WTC11 (cell line): ENCODE data around the gene LCN10. TPM values are rescaled to one million over a fixed set of nuclear protein-coding genes. Genes with fewer than 3 reads are reported as not detected.

Experiments
- ATAC-seq: fragments of 200-7000 bp; cut with Tn5 transposase; 2 replicates; pipeline ENCODE4 v1.10.0; 2021; ENCODE audit warnings: mild to moderate bottlenecking, moderate library complexity
- CTCF ChIA-PET: fragments of 300-600 bp; sonication (Branson Sonifier 250); formaldehyde crosslinking; loops from one replicate; lab custom pipeline; 2021; ENCODE audit warnings: antibody characterized with exemption; lab: Charles Lee
- POLR2A ChIA-PET: fragments of 350-600 bp; sonication (Branson Sonifier 250); formaldehyde crosslinking; loops from one replicate; lab custom pipeline; 2021; ENCODE audit warnings: antibody characterized with exemption; lab: Charles Lee
- DNase-seq: peaks from one replicate; pipeline ENCODE4 v3.0.0; 2021; ENCODE audit warnings: low spot score
- H3K27ac Mint-ChIP-seq: 2 replicates; pipeline ENCODE4 v1.8.0; 2021; ENCODE audit warnings: mixed read lengths
- H3K27me3 Mint-ChIP-seq: 2 replicates; pipeline ENCODE4 v1.8.0; 2021; ENCODE audit warnings: low read depth, mild to moderate bottlenecking, moderate library complexity, mixed read lengths
- H3K36me3 Mint-ChIP-seq: 2 replicates; pipeline ENCODE4 v1.8.0; 2021; ENCODE audit warnings: mixed read lengths
- H3K4me1 Mint-ChIP-seq: 2 replicates; pipeline ENCODE4 v1.8.0; 2022; ENCODE audit warnings: mixed read lengths
- H3K4me3 Mint-ChIP-seq: 2 replicates; pipeline ENCODE4 v1.8.0; 2021; ENCODE audit warnings: mild to moderate bottlenecking, moderate library complexity, mixed read lengths
- H3K9me3 Mint-ChIP-seq: 2 replicates; pipeline ENCODE4 v1.8.0; 2021; ENCODE audit warnings: mixed read lengths
- EMX1 ChIP-seq: fragments of 250-450 bp; sonication (Bioruptor Pico); IDR thresholded peaks from 2 replicates; pipeline ENCODE4 v1.8.0; 2021; ENCODE audit warnings: mild to moderate bottlenecking
- ESRRA ChIP-seq: sonication (generic); formaldehyde crosslinking; IDR thresholded peaks from 2 replicates; pipeline ENCODE4 v1.8.1; 2022; ENCODE audit warnings: mild to moderate bottlenecking, missing genetic modification reagents, borderline replicate concordance
- GRHL2 ChIP-seq: fragments of 250-450 bp; sonication (Bioruptor Pico); IDR thresholded peaks from 2 replicates; pipeline ENCODE4 v1.8.0; 2022; ENCODE audit warnings: mild to moderate bottlenecking, moderate library complexity; ENCODE audit not compliant: insufficient replicate concordance, severe bottlenecking
- JAZF1 ChIP-seq: fragments of 250-450 bp; sonication (Bioruptor Pico); IDR thresholded peaks from 2 replicates; pipeline ENCODE4 v1.9.0; 2021; ENCODE audit warnings: moderate library complexity, mild to moderate bottlenecking, inconsistent platforms
- MYBL2 ChIP-seq: sonication (generic); formaldehyde crosslinking; IDR thresholded peaks from 2 replicates; pipeline ENCODE4 v1.8.1; 2023; ENCODE audit warnings: mild to moderate bottlenecking, moderate library complexity, missing genetic modification reagents
- ZNF121 ChIP-seq: sonication (generic); formaldehyde crosslinking; IDR thresholded peaks from 2 replicates; pipeline ENCODE4 v1.8.0; 2023; ENCODE audit warnings: missing genetic modification reagents
- ZNF416 ChIP-seq: fragments of 250-450 bp; sonication (Bioruptor Pico); IDR thresholded peaks from 2 replicates; pipeline ENCODE4 v1.9.0; 2021; ENCODE audit warnings: mild to moderate bottlenecking, inconsistent platforms
- ZNF512 ChIP-seq: sonication (generic); formaldehyde crosslinking; IDR thresholded peaks from 2 replicates; pipeline ENCODE4 v1.8.1; 2022; ENCODE audit warnings: missing genetic modification reagents, borderline replicate concordance
- total RNA-seq: library from RNA; stranded (reverse); gene quantifications from 3 replicates; pipeline ENCODE4 v1.2.3, GENCODE V29; 2021
- TF ChIP-seq, protein P1 (sequence below): sonication (generic); formaldehyde crosslinking; conservative IDR thresholded peaks from 2 replicates; pipeline ENCODE4 v1.8.1; 2022; ENCODE audit warnings: mild to moderate bottlenecking, missing genetic modification reagents
- TF ChIP-seq, protein P2 (sequence below): sonication (generic); formaldehyde crosslinking; IDR thresholded peaks from 2 replicates; pipeline ENCODE4 v1.8.1; 2023; ENCODE audit warnings: mild to moderate bottlenecking, missing genetic modification reagents, borderline replicate concordance
- TF ChIP-seq, protein P3 (sequence below): sonication (generic); formaldehyde crosslinking; IDR thresholded peaks from 2 replicates; pipeline ENCODE4 v1.8.0; 2022; ENCODE audit warnings: mild to moderate bottlenecking, missing genetic modification reagents
- TF ChIP-seq, protein P4 (sequence below): sonication (generic); formaldehyde crosslinking; IDR thresholded peaks from 2 replicates; pipeline ENCODE4 v1.8.0; 2022; ENCODE audit warnings: missing genetic modification reagents
- TF ChIP-seq, protein P5 (sequence below): sonication (generic); formaldehyde crosslinking; IDR thresholded peaks from 2 replicates; pipeline ENCODE4 v1.8.0; 2022; ENCODE audit warnings: mild to moderate bottlenecking, missing genetic modification reagents

The LCN10 gene
- total RNA-seq, 1 experiment from 2014 or later = 2.4 TPM

DNA sequence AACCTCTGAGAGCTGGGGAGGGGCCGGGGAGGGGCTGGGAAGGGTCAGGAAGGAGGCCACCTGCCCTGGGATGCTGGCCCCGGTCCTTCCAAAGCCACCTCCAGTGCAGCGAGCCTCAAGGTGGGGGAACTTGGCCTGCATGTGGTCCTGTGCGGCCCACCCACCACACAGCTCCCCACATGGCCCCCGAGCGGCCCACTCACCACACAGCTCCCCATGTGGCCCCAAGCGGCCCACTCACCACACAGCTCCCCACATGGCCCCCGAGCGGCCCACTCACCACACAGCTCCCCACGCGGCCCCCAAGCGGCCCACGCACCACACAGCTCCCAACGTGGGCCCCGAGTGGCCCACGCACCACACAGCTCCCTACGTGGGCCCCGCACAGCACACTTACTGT, 2.0 kb upstream of the LCN10 start:
- DNase-seq = no peak
- H3K36me3 Mint-ChIP-seq = no peaks in the 10 kb centered on the region
- no peaks in the 10 kb centered on the region for H3K27me3 Mint-ChIP-seq
- H3K4me1 Mint-ChIP-seq = no peaks in the 10 kb centered on the region; the same call in none of the 2 replicates
- no peak overlapping the region for H3K27ac Mint-ChIP-seq
- H3K4me3 Mint-ChIP-seq = no peak overlapping the region
- ChIA-PET POLR2A (no interaction called here), CTCF (interaction anchor here (1.2 to 4.7 kb wide), 4 partner anchors 10 to 16 kb away, joined by 3 to 39 read pairs (median 5); partner anchors contain the start of gene LCN8)
- no peak for ATAC-seq
- no peaks in the 10 kb centered on the region for H3K9me3 Mint-ChIP-seq
- TF ChIP-seq, protein P1, sequence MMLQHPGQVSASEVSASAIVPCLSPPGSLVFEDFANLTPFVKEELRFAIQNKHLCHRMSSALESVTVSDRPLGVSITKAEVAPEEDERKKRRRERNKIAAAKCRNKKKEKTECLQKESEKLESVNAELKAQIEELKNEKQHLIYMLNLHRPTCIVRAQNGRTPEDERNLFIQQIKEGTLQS (CRISPR knock-in tag) = no peak
- TF ChIP-seq ZNF512 (CRISPR knock-in tag) = no peak
- TF ChIP-seq, protein P2, sequence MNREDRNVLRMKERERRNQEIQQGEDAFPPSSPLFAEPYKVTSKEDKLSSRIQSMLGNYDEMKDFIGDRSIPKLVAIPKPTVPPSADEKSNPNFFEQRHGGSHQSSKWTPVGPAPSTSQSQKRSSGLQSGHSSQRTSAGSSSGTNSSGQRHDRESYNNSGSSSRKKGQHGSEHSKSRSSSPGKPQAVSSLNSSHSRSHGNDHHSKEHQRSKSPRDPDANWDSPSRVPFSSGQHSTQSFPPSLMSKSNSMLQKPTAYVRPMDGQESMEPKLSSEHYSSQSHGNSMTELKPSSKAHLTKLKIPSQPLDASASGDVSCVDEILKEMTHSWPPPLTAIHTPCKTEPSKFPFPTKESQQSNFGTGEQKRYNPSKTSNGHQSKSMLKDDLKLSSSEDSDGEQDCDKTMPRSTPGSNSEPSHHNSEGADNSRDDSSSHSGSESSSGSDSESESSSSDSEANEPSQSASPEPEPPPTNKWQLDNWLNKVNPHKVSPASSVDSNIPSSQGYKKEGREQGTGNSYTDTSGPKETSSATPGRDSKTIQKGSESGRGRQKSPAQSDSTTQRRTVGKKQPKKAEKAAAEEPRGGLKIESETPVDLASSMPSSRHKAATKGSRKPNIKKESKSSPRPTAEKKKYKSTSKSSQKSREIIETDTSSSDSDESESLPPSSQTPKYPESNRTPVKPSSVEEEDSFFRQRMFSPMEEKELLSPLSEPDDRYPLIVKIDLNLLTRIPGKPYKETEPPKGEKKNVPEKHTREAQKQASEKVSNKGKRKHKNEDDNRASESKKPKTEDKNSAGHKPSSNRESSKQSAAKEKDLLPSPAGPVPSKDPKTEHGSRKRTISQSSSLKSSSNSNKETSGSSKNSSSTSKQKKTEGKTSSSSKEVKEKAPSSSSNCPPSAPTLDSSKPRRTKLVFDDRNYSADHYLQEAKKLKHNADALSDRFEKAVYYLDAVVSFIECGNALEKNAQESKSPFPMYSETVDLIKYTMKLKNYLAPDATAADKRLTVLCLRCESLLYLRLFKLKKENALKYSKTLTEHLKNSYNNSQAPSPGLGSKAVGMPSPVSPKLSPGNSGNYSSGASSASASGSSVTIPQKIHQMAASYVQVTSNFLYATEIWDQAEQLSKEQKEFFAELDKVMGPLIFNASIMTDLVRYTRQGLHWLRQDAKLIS = no peak
- TF ChIP-seq ESRRA (CRISPR knock-in tag) = no peak
- TF ChIP-seq, protein P3, sequence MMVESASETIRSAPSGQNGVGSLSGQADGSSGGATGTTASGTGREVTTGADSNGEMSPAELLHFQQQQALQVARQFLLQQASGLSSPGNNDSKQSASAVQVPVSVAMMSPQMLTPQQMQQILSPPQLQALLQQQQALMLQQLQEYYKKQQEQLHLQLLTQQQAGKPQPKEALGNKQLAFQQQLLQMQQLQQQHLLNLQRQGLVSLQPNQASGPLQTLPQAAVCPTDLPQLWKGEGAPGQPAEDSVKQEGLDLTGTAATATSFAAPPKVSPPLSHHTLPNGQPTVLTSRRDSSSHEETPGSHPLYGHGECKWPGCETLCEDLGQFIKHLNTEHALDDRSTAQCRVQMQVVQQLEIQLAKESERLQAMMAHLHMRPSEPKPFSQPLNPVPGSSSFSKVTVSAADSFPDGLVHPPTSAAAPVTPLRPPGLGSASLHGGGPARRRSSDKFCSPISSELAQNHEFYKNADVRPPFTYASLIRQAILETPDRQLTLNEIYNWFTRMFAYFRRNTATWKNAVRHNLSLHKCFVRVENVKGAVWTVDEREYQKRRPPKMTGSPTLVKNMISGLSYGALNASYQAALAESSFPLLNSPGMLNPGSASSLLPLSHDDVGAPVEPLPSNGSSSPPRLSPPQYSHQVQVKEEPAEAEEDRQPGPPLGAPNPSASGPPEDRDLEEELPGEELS = no peak
- no peak for TF ChIP-seq GRHL2 (CRISPR knock-in tag)
- TF ChIP-seq JAZF1 = no peak
- TF ChIP-seq ZNF121 (CRISPR knock-in tag) = no peak
- TF ChIP-seq MYBL2 (CRISPR knock-in tag) = no peak
- no peak for TF ChIP-seq EMX1
- TF ChIP-seq, protein P4, sequence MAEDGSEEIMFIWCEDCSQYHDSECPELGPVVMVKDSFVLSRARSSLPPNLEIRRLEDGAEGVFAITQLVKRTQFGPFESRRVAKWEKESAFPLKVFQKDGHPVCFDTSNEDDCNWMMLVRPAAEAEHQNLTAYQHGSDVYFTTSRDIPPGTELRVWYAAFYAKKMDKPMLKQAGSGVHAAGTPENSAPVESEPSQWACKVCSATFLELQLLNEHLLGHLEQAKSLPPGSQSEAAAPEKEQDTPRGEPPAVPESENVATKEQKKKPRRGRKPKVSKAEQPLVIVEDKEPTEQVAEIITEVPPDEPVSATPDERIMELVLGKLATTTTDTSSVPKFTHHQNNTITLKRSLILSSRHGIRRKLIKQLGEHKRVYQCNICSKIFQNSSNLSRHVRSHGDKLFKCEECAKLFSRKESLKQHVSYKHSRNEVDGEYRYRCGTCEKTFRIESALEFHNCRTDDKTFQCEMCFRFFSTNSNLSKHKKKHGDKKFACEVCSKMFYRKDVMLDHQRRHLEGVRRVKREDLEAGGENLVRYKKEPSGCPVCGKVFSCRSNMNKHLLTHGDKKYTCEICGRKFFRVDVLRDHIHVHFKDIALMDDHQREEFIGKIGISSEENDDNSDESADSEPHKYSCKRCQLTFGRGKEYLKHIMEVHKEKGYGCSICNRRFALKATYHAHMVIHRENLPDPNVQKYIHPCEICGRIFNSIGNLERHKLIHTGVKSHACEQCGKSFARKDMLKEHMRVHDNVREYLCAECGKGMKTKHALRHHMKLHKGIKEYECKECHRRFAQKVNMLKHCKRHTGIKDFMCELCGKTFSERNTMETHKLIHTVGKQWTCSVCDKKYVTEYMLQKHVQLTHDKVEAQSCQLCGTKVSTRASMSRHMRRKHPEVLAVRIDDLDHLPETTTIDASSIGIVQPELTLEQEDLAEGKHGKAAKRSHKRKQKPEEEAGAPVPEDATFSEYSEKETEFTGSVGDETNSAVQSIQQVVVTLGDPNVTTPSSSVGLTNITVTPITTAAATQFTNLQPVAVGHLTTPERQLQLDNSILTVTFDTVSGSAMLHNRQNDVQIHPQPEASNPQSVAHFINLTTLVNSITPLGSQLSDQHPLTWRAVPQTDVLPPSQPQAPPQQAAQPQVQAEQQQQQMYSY (CRISPR knock-in tag) = no peak
- TF ChIP-seq, protein P5, sequence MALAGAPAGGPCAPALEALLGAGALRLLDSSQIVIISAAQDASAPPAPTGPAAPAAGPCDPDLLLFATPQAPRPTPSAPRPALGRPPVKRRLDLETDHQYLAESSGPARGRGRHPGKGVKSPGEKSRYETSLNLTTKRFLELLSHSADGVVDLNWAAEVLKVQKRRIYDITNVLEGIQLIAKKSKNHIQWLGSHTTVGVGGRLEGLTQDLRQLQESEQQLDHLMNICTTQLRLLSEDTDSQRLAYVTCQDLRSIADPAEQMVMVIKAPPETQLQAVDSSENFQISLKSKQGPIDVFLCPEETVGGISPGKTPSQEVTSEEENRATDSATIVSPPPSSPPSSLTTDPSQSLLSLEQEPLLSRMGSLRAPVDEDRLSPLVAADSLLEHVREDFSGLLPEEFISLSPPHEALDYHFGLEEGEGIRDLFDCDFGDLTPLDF (CRISPR knock-in tag) = no peak
- no peak for TF ChIP-seq ZNF416 (CRISPR knock-in tag)
